Gastrocnemius medialis (tissue), 4 donors: ENCODE results near the gene ASB1.

Experiments used
- POLR2A ChIP-seq, 2 donors: fragments of 450-650 bp; IDR thresholded peaks; one replicate each; pipeline ENCODE4 v1.6.1; 2017; ENCODE audit warnings: antibody characterized with exemption in 2 of 2, mild to moderate bottlenecking in 2 of 2, moderate library complexity in 2 of 2
- TF ChIP-seq, protein P1 (sequence below), 5 experiments: fragments of 450-650 bp in 3 of 5; fragments of 200-600 bp in 2 of 5; sonication (generic) in 2 of 5; IDR thresholded peaks in 4 of 5; conservative IDR thresholded peaks in 1 of 5; 1 replicate in 4 of 5; 2 replicates in 1 of 5; pipeline ENCODE4 v1.5.1; 2016 to 2019; ENCODE audit warnings: antibody characterized with exemption in 5 of 5, mild to moderate bottlenecking in 3 of 5, moderate library complexity in 3 of 5

DNA sequence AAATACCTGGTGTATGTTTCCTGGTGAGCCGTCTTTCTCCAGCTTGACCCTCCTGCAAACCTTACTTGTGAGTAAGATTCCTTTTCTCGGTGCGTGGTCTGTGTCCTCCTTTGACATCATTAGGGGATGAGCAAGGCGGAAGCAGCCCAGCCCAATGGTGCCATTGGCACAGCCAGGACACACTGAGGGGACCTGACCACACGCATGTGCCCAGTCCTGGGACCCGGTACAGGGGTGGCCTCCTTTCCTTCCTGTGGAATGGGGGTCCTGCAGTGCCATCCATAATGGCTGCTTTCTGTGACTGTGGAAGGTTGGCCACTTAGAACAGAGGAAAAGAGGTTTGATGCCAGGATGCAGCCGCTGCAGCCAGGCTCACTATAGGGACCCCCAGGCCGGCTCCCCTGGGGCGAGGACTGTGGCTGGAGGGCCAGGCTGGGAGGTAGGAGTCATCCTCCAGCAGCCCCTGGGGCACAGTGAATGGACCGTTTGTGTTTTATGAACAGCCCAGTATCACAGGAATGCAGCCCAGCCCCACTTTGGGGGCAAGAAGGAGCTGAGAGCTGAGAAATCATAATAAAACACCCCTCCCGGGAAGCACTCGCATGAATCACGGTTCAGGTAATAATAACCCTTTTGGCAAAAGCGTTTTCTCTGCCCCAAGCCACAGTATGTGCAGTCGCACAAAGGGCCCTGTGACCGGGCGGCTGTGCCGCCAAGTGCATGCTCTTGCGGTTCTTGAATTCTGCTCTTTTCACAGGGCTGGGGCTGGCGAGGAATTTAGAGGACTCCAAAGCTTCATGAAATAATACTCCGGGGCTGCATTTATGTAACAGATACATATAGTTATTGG, 73.2 kb downstream of the ASB1 start:
- TF ChIP-seq, protein P1, sequence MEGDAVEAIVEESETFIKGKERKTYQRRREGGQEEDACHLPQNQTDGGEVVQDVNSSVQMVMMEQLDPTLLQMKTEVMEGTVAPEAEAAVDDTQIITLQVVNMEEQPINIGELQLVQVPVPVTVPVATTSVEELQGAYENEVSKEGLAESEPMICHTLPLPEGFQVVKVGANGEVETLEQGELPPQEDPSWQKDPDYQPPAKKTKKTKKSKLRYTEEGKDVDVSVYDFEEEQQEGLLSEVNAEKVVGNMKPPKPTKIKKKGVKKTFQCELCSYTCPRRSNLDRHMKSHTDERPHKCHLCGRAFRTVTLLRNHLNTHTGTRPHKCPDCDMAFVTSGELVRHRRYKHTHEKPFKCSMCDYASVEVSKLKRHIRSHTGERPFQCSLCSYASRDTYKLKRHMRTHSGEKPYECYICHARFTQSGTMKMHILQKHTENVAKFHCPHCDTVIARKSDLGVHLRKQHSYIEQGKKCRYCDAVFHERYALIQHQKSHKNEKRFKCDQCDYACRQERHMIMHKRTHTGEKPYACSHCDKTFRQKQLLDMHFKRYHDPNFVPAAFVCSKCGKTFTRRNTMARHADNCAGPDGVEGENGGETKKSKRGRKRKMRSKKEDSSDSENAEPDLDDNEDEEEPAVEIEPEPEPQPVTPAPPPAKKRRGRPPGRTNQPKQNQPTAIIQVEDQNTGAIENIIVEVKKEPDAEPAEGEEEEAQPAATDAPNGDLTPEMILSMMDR (IDR thresholded peaks at IDR 0.05 in 4 of 5, conservative IDR thresholded peaks at IDR 0.05 in 1 of 5), result no peak
- no peak for TF ChIP-seq POLR2A (IDR thresholded peaks at IDR 0.05)
